Measurements from ENCODE around the gene HOXD13.

- no peak for TF ChIP-seq CTCF (IDR thresholded peaks at IDR 0.05; ENCODE audit: extremely low read depth in 1 of 2, insufficient read depth in 1 of 2, low read depth in 1 of 2, low read length in 2 of 2)
- TF ChIP-seq EZH2 (IDR thresholded peaks at IDR 0.05; ENCODE audit: borderline replicate concordance, low read depth, low read length, severe bottlenecking), result no peak
- no peak for TF ChIP-seq POLR2A (IDR thresholded peaks at IDR 0.05; ENCODE audit: low read depth, low read length)
- no peak for TF ChIP-seq POLR2AphosphoS5 (IDR thresholded peaks at IDR 0.05; ENCODE audit: insufficient read depth, low read depth, low read length)
- no peak for TF ChIP-seq JUN (IDR thresholded peaks at IDR 0.05; ENCODE audit: borderline replicate concordance, insufficient read depth, insufficient read length, low read depth)
- TF ChIP-seq MAX (IDR thresholded peaks at IDR 0.05; ENCODE audit: insufficient read depth, insufficient read length), result no peak
- TF ChIP-seq FOS (IDR thresholded peaks at IDR 0.05; ENCODE audit: borderline replicate concordance, insufficient read depth, low read length), result no peak
- TF ChIP-seq MYC (IDR thresholded peaks at IDR 0.05; ENCODE audit: low read depth, low read length), result no peak
- TF ChIP-seq GATA2 (IDR thresholded peaks at IDR 0.05; ENCODE audit: insufficient read depth, insufficient read length, low read depth, low read length), result no peak
Measured at GRCh38 chr2:176093898-176094249, 1.4 kb downstream of the HOXD13 start.
